Parathyroid adenoma (tissue), 2 donors: Measurements from ENCODE around the gene FATE1.
A peak's percentile ranks its signal among the peaks of the same experiment; 100 is the strongest.

ENCODE experiments used
- H2AFZ ChIP-seq: fragments of 300-600 bp; sonication (generic); one replicate; pipeline ENCODE4 v1.7.0; 2017; ENCODE audit warnings: antibody characterized with exemption, mild to moderate bottlenecking
- H3K27ac ChIP-seq: fragments of 300-600 bp; sonication (generic); one replicate; pipeline ENCODE4 v1.7.0; 2017
- H3K27me3 ChIP-seq: fragments of 300-600 bp; sonication (generic); one replicate; pipeline ENCODE4 v1.7.0; 2017; ENCODE audit warnings: low read length; ENCODE audit not compliant: control insufficient read depth, insufficient read depth
- H3K36me3 ChIP-seq: fragments of 300-600 bp; sonication (generic); one replicate; pipeline ENCODE4 v1.7.0; 2017; ENCODE audit warnings: low read length; ENCODE audit not compliant: control insufficient read depth, insufficient read depth
- H3K4me1 ChIP-seq: fragments of 300-600 bp; sonication (generic); one replicate; pipeline ENCODE4 v1.7.0; 2017; ENCODE audit warnings: control low read depth
- H3K4me2 ChIP-seq: fragments of 300-600 bp; sonication (generic); one replicate; pipeline ENCODE4 v1.7.0; 2017; ENCODE audit warnings: low read length
- H3K4me3 ChIP-seq: fragments of 300-600 bp; sonication (generic); one replicate; pipeline ENCODE4 v1.7.0; 2017; ENCODE audit warnings: low read depth, low read length
- H3K79me2 ChIP-seq: fragments of 300-600 bp; sonication (generic); one replicate; pipeline ENCODE4 v1.7.0; 2017; ENCODE audit warnings: control low read depth
- H3K9ac ChIP-seq: fragments of 300-600 bp; sonication (generic); one replicate; pipeline ENCODE4 v1.7.0; 2017; ENCODE audit warnings: mild to moderate bottlenecking
- H3K9me3 ChIP-seq: fragments of 300-600 bp; sonication (generic); one replicate; pipeline ENCODE4 v1.7.0; 2017; ENCODE audit warnings: low read length; ENCODE audit not compliant: control insufficient read depth
- TF ChIP-seq, protein P1 (sequence below): fragments of 300-600 bp; sonication (generic); IDR thresholded peaks from one replicate; pipeline ENCODE4 v1.7.0; 2017; ENCODE audit warnings: antibody characterized with exemption, mild to moderate bottlenecking
- donor health status: primary hyperparathyroidism.

The FATE1 gene

GRCh38 chrX:151752847-151753246 is 37.0 kb downstream of the FATE1 start:
- Histone ChIP-seq H3K79me2 (no peaks in the 10 kb centered on the region), H3K9ac (no peak overlapping the region), H3K27ac (no peak overlapping the region), H3K36me3 (no peaks in the 10 kb centered on the region), H3K9me3 (no peaks in the 10 kb centered on the region), H2AFZ (no peak overlapping the region), H3K4me3 (no peak overlapping the region), H3K4me1 (no peaks in the 10 kb centered on the region), H3K4me2 (no peak overlapping the region), H3K27me3 (no peaks in the 10 kb centered on the region)
- TF ChIP-seq, protein P1, sequence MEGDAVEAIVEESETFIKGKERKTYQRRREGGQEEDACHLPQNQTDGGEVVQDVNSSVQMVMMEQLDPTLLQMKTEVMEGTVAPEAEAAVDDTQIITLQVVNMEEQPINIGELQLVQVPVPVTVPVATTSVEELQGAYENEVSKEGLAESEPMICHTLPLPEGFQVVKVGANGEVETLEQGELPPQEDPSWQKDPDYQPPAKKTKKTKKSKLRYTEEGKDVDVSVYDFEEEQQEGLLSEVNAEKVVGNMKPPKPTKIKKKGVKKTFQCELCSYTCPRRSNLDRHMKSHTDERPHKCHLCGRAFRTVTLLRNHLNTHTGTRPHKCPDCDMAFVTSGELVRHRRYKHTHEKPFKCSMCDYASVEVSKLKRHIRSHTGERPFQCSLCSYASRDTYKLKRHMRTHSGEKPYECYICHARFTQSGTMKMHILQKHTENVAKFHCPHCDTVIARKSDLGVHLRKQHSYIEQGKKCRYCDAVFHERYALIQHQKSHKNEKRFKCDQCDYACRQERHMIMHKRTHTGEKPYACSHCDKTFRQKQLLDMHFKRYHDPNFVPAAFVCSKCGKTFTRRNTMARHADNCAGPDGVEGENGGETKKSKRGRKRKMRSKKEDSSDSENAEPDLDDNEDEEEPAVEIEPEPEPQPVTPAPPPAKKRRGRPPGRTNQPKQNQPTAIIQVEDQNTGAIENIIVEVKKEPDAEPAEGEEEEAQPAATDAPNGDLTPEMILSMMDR = no peak

DNA sequence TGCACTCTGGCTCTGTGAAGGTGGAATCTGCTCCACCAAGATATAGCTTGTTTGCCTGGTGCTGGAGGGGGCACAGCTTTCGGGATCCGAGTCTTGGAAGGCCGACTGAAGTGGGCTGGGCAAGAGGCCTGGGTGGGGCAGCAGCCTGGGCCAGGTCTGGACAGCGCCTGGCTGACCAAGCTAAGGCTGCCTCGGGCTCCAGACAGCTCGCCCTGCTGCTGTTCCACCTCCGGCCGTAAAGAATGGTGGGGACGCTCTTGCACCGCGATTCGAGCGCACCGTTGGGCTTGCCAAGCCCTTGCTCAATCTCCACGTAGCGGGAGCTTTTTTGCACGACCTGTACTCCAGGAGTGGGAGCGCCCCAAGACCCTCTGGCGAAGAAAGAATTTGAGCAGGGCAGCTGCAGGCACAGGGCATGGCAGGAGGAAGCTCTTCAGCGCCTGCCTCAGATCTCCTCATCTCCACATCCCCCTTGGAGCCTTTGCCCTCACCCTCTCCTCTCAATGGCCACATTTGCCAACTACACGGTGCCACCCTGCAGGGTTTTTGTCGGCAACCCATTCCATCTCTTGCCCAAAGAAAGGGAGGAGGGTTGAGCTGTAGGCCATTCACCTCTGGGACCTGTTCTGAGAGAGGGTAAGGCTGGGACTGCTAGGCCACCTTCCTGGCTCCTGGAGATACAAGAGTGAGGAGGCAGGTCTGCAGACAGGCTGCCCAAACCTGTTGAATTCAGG is 37.6 kb downstream of the FATE1 start:
- no peaks in the 10 kb centered on the region for H3K36me3 ChIP-seq
- no peak overlapping the region for H3K4me2 ChIP-seq
- H3K9me3 ChIP-seq = no peaks in the 10 kb centered on the region
- no peaks in the 10 kb centered on the region for H3K27me3 ChIP-seq
- no peaks in the 10 kb centered on the region for H3K4me1 ChIP-seq
- H3K9ac ChIP-seq = no peak overlapping the region
- TF ChIP-seq, protein P1 = peak; percentile 73
- H3K79me2 ChIP-seq = no peaks in the 10 kb centered on the region
- no peak overlapping the region for H2AFZ ChIP-seq
- no peak overlapping the region for H3K27ac ChIP-seq
- H3K4me3 ChIP-seq = no peak overlapping the region

GRCh38 chrX:151754047-151754429 is 38.2 kb downstream of the FATE1 start:
- no peak overlapping the region for H2AFZ ChIP-seq
- H3K4me1 ChIP-seq = no peaks in the 10 kb centered on the region
- no peaks in the 10 kb centered on the region for H3K27me3 ChIP-seq
- no peak overlapping the region for H3K4me3 ChIP-seq
- no peak overlapping the region for H3K4me2 ChIP-seq
- no peak overlapping the region for H3K27ac ChIP-seq
- H3K9me3 ChIP-seq = no peaks in the 10 kb centered on the region
- no peaks in the 10 kb centered on the region for H3K79me2 ChIP-seq
- H3K9ac ChIP-seq = no peak overlapping the region
- TF ChIP-seq, protein P1 = no peak
- H3K36me3 ChIP-seq = no peaks in the 10 kb centered on the region

- H3K27ac ChIP-seq = no peak overlapping the region
- no peaks in the 10 kb centered on the region for H3K36me3 ChIP-seq
- no peak overlapping the region for H3K4me3 ChIP-seq
- no peak overlapping the region for H3K4me2 ChIP-seq
- no peak overlapping the region for H3K9ac ChIP-seq
- no peaks in the 10 kb centered on the region for H3K27me3 ChIP-seq
- no peaks in the 10 kb centered on the region for H3K4me1 ChIP-seq
- H3K9me3 ChIP-seq = no peaks in the 10 kb centered on the region
- no peak overlapping the region for H2AFZ ChIP-seq
- no peaks in the 10 kb centered on the region for H3K79me2 ChIP-seq
- TF ChIP-seq, protein P1 = no peak
Measured at GRCh38 chrX:151754641-151755215, 38.9 kb downstream of the FATE1 start.
